ENCODE results near the gene MAPRE3.

DNA sequence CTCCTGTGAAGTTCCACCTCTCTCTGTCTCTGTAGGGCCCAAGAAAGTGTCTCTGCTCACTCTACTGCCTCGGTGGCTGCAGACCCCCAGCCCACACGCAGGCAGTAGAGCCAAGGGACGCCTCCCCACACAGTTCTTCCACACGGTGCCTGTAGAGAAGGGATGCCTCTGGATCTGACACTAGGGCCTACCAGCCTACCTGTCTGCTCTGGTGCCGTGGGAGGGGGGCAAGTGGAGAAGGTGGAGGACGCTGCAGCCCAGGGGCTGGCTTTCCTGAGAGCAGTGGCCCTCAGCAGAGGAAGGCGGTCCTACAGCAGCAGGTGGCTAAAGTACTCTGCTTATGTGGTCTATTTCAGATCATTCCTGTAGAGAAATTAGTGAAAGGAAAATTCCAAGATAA, 53.3 kb downstream of the MAPRE3 start:
- TF ChIP-seq EZH2 (IDR thresholded peaks at IDR 0.05; ENCODE audit: insufficient read depth, low read length), result no peak
- TF ChIP-seq, protein P1, sequence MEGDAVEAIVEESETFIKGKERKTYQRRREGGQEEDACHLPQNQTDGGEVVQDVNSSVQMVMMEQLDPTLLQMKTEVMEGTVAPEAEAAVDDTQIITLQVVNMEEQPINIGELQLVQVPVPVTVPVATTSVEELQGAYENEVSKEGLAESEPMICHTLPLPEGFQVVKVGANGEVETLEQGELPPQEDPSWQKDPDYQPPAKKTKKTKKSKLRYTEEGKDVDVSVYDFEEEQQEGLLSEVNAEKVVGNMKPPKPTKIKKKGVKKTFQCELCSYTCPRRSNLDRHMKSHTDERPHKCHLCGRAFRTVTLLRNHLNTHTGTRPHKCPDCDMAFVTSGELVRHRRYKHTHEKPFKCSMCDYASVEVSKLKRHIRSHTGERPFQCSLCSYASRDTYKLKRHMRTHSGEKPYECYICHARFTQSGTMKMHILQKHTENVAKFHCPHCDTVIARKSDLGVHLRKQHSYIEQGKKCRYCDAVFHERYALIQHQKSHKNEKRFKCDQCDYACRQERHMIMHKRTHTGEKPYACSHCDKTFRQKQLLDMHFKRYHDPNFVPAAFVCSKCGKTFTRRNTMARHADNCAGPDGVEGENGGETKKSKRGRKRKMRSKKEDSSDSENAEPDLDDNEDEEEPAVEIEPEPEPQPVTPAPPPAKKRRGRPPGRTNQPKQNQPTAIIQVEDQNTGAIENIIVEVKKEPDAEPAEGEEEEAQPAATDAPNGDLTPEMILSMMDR (IDR thresholded peaks at IDR 0.05; ENCODE audit: insufficient read depth, low read depth, low read length), result no peak
